Measurements from ENCODE around the gene CFAP221.
A peak's percentile ranks its signal among the peaks of the same experiment; 100 is the strongest.

The CFAP221 gene

GRCh38 chr2:119544075-119544938, at the start of gene CFAP221:
TSS of gene CFAP221 (plus strand) at chr2:119544449. CDS start at chr2:119546132, 1,683 bp downstream.
- DNase-seq = peak in 49 of 56 donors; percentile 10 to 86 (median 54)

GRCh38 chr2:119495948-119496347, 48.3 kb upstream of the CFAP221 start:
- no peak for DNase-seq

GRCh38 chr2:119496682-119497081, 47.6 kb upstream of the CFAP221 start:
- DNase-seq = no peak

GRCh38 chr2:119508756-119509155, 35.5 kb upstream of the CFAP221 start:
- no peak for DNase-seq

- no peak for DNase-seq
Observed at GRCh38 chr2:119511989-119512388, 32.3 kb upstream of the CFAP221 start.

GRCh38 chr2:119512946-119513345, 31.3 kb upstream of the CFAP221 start:
- no peak for DNase-seq

GRCh38 chr2:119513832-119514231, 30.4 kb upstream of the CFAP221 start:
- no peak for DNase-seq

- no peak for DNase-seq
Observed at GRCh38 chr2:119516121-119516520, 28.1 kb upstream of the CFAP221 start.

GRCh38 chr2:119517433-119517832, 26.8 kb upstream of the CFAP221 start:
- peak in 5 of 56 donors; percentile 1 to 32 (median 16) for DNase-seq

GRCh38 chr2:119518401-119519056, 25.7 kb upstream of the CFAP221 start:
- DNase-seq = no peak

- DNase-seq = no peak
Observed at GRCh38 chr2:119519057-119519408, 25.2 kb upstream of the CFAP221 start.

GRCh38 chr2:119520696-119521432, 23.4 kb upstream of the CFAP221 start:
- no peak for DNase-seq

- no peak for DNase-seq
Observed at GRCh38 chr2:119521433-119522050, 22.7 kb upstream of the CFAP221 start.

GRCh38 chr2:119522671-119523070, 21.6 kb upstream of the CFAP221 start:
- DNase-seq = no peak

GRCh38 chr2:119523383-119523951, 20.8 kb upstream of the CFAP221 start:
- no peak for DNase-seq

- DNase-seq = no peak
Observed at GRCh38 chr2:119523952-119524694, 20.1 kb upstream of the CFAP221 start, which contains the start of gene SCTR. TSS of gene SCTR (minus strand) at chr2:119524483. CDS start at chr2:119524226, 257 bp downstream.

- no peak for DNase-seq
Observed at GRCh38 chr2:119525614-119526013, 18.6 kb upstream of the CFAP221 start.

GRCh38 chr2:119527999-119528398, 16.2 kb upstream of the CFAP221 start:
- no peak for DNase-seq

- DNase-seq = no peak
Observed at GRCh38 chr2:119531292-119531691, 13.0 kb upstream of the CFAP221 start.

- DNase-seq = no peak
Observed at GRCh38 chr2:119533560-119533959, 10.7 kb upstream of the CFAP221 start.

Data from nucleus accumbens (tissue), 56 donors.